ENCODE data around the gene RAPGEF4. TPM values are rescaled to one million over a fixed set of nuclear protein-coding genes. Genes with fewer than 3 reads are reported as not detected.

The RAPGEF4 gene
- total RNA-seq, 1 donor from 2014 or later: 21.8 TPM

GRCh38 chr2:172858473-172858745 is 122.8 kb downstream of the RAPGEF4 start:
- Histone ChIP-seq H3K4me1 (peaks cover 3% of the 10 kb centered on the region), H3K27ac (no peak overlapping the region), H3K27me3 (peaks cover 4% of the 10 kb centered on the region), H3K36me3 (no peaks in the 10 kb centered on the region), H3K9me3 (peaks cover 5% of the 10 kb centered on the region), H3K4me3 (no peak overlapping the region)
- DNase-seq: no peak
- no peak for TF ChIP-seq CTCF (IDR thresholded peaks at IDR 0.05)
- no peak for ATAC-seq
- intact Hi-C loops (cut with DNase I): no loop called here

- no peak overlapping the region for H3K4me3 ChIP-seq
- peaks cover 3% of the 10 kb centered on the region for H3K4me1 ChIP-seq
- DNase-seq (no peak), ATAC-seq (no peak)
- no peak for TF ChIP-seq CTCF (IDR thresholded peaks at IDR 0.05)
- no peak overlapping the region for H3K27ac ChIP-seq
- H3K27me3 ChIP-seq: peaks cover 4% of the 10 kb centered on the region
- intact Hi-C loops (cut with DNase I): no loop called here
- no peaks in the 10 kb centered on the region for H3K9me3 ChIP-seq
- H3K36me3 ChIP-seq: no peaks in the 10 kb centered on the region
Measured at GRCh38 chr2:172859581-172860335, 124.1 kb downstream of the RAPGEF4 start.

- Histone ChIP-seq H3K4me1 (peaks cover 3% of the 10 kb centered on the region), H3K36me3 (no peaks in the 10 kb centered on the region), H3K9me3 (no peaks in the 10 kb centered on the region), H3K27me3 (peaks cover 4% of the 10 kb centered on the region), H3K4me3 (no peak overlapping the region), H3K27ac (no peak overlapping the region)
- intact Hi-C loops (cut with DNase I): no loop called here
- TF ChIP-seq CTCF (IDR thresholded peaks at IDR 0.05): no peak
- DNase-seq (no peak), ATAC-seq (no peak)
Measured at GRCh38 chr2:172860336-172860707, 124.7 kb downstream of the RAPGEF4 start.

- Histone ChIP-seq H3K27me3 (peaks cover 4% of the 10 kb centered on the region), H3K36me3 (no peaks in the 10 kb centered on the region), H3K4me3 (no peak overlapping the region), H3K27ac (no peak overlapping the region), H3K4me1 (peaks cover 3% of the 10 kb centered on the region), H3K9me3 (no peaks in the 10 kb centered on the region)
- intact Hi-C loops (cut with DNase I): no loop called here
- no peak for TF ChIP-seq CTCF (IDR thresholded peaks at IDR 0.05)
- DNase-seq (no peak), ATAC-seq (no peak)
Measured at GRCh38 chr2:172861098-172861497, 125.5 kb downstream of the RAPGEF4 start.

GRCh38 chr2:172861656-172862476 is 126.2 kb downstream of the RAPGEF4 start:
- Histone ChIP-seq H3K4me1 (peaks cover 3% of the 10 kb centered on the region), H3K27me3 (peaks cover 4% of the 10 kb centered on the region), H3K27ac (no peak overlapping the region), H3K9me3 (no peaks in the 10 kb centered on the region), H3K36me3 (no peaks in the 10 kb centered on the region), H3K4me3 (no peak overlapping the region)
- intact Hi-C loops (cut with DNase I): no loop called here
- ATAC-seq: no peak
- TF ChIP-seq CTCF (IDR thresholded peaks at IDR 0.05): no peak
- DNase-seq: no peak

All from upper lobe of right lung (tissue), 1 donor.